Stimulated activated CD8-positive, alpha-beta memory T cell treated with anti-CD3 and anti-CD28 coated beads, Interleukin-2, amount 100 ng/mL, for 1 hour (primary cell): ENCODE results near the gene TRIP6.
A peak's percentile ranks its signal among the peaks of the same experiment; 100 is the strongest.
"Not testable (repeated sequence)": the region's sequence is repeated elsewhere in the genome, so short reads cannot be mapped to it uniquely, and the experiment has no call there.

Experiments used
- DNase-seq, 2 donors: peaks; one replicate each; pipeline ENCODE4 v3.0.0-alpha.2; 2020; ENCODE audit warnings: low read depth in 2 of 2

TRIP6 gene

DNA sequence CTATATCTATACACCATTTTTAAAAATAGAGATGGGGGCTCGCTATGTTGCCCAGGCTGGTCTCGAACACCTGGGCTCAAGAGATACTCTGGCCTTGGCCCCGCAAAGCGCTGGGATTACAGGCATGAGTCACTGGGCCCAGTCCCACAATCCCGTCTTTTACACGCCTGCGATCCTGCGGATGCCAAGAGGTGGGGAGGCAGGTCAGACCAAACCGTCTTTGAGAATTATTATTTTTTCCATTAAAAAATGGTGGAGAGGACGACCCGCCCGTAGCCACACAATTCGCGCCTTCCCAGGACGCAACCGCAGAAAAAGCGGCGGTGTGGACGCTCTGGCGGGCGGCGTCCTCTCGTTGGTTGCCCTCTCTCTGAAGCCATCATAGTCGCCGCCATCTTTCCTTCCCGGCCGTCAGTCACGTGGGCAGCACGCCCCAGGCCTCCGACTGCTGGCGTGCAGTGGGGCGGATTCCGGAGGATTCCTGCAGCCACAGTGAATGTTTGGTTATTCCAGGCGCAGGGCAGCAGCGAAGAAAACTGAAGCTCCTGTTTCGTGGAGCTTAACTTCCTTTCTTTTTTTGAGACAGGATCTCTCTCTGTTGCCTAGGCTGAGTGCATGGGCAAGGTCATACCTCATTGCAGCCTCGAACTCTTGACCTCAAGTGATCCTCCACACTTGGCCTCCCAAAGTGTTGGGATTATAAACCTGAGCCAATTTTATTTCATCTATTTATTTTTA, 29.9 kb upstream of the TRIP6 start:
- peak; percentile 50 to 61 for DNase-seq

DNA sequence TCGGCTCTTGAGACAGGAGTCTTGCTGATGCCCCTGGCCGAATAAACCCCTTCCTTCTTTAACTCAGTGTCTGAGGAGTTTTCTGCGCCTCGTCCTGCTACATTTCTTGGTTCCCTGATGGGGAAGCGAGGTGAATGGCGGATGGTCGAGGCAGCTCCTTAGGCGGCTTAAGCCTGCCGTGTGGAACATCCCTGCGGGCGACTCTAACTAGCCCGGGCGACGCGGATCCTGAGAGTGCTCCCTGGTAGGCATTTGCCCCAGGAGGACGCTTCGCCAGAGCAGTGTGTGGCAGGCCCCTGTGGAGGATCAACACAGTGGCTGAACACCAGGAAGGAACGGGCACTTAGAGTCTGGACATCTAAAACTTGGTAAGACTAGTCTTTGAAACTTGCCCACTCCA, 27.8 kb upstream of the TRIP6 start:
- DNase-seq: no peak

DNA sequence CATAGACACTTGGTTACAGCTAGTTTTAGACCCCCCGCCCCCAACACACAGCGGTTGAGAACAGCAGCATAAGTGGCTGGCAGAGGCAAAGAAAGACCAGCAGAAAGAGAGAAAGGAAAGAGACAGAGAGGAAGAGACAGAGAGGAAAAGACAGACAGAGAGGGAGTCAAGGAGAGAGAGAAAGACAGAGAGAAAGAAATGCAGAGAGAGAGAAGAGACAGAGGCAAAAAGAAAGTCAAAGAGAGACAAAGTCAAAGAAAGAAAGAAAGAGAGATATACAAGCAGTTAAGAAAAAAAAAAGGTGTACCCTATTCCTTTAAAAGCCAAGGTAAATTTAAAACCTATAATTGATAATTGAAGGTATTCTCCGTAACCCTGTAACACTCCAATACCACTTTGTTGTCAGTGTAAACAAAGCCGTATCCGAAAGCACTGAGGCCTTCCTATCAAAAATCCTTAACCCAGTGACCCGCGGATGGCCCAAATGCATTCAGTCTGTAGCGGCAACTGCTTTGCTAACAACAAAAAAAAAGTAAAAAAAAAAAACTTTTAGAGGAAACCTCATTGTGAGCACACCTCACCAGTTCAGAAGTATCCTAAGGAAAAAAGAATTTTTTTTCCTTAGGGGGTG, 26.6 kb upstream of the TRIP6 start:
- no peak for DNase-seq

DNA sequence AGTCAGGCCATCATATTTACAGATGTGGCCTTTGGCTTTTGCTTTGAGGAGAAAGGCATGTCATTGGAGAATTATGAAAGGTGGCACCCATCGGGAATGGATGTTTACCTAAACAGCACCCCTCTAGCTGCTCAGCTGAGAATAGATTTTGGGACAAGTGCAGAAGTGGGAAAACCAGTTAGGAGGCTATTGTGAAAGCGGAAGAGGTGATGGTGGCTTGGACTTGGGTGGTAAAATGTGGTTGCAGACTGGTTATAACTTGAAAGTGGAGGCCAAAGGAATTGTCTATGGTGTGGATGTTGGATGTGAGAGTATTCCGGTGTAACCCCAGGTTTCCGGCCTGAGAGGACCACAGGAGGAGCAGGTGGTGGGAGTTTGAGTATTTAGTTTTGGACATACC, 19.8 kb upstream of the TRIP6 start:
- DNase-seq: no peak

DNA sequence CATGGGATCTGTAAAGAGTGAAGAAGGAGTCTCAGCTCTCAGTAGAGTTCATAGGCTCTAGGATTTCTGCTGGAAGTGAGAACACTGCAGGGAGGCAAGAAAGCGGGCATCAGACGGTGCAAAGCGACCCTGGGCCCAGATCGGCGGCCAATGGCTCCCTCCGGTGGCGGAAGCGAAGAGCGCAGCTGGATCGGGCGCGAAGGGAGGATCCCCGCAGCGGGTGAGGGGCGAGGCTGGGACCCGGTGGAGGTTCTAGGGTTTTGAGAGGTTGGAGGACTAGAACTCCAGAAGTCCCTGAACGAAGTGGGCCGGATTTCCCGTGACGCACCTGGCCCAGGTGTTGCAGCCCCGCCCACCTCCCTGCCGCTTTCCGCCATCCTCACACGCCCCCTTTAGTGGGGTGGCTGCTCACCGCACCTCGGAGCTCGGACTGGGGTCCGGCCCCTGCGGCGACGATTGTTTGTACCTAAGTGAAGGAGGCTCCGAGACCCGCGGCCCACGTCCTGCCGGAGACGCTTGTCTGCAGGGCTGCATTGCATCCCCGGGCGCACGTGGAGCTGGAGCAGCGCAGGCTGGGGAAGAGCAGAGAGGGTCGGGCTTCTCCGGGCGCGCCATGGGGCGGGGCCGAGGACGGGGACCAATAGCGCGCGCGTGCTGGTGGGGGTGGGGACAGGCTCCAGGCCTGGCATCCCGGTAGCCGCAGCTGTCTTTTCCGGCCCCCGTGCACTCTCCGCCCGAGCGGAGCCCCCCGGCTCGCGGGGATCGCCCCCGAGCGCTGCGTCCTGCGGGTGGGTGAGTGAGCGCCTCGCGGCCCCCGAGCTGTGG, 14.9 kb upstream of the TRIP6 start, which contains the start of gene SLC12A9:
Gene SLC12A9 (plus strand): TSS at position 666 of the 825 bp plus-strand sequence. CDS start 1,485 bp downstream, outside the sequence.
- peak; percentile 64 to 72 for DNase-seq

DNA sequence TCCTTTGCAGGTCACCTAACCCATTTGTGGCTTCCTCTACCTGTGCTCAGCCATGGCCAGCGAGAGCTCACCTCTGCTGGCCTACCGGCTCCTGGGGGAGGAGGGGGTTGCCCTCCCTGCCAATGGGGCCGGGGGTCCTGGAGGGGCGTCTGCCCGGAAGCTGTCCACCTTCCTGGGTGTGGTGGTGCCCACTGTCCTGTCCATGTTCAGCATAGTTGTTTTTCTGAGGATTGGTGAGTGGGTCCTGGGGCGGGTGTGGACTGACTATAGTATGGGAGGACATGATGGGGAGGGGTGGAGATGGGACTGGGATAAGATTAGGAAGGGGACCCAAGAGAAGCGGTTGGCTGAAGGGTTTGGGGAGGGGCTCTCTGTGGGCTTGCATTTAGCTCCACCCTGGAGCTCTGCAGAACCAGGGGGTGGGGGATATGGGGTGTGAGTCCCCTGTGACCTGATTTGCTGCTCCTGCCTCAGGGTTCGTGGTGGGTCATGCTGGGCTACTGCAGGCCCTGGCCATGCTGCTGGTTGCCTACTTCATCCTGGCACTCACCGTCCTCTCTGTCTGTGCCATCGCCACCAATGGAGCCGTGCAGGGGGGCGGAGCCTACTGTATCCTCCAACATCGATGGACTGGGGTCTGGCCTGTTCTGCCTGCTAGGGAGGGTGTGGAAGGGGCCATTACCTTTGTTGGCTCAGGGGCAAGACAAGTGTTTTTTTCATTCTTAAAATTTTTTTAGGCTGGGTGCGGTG, 12.9 kb upstream of the TRIP6 start:
- DNase-seq: no peak

DNA sequence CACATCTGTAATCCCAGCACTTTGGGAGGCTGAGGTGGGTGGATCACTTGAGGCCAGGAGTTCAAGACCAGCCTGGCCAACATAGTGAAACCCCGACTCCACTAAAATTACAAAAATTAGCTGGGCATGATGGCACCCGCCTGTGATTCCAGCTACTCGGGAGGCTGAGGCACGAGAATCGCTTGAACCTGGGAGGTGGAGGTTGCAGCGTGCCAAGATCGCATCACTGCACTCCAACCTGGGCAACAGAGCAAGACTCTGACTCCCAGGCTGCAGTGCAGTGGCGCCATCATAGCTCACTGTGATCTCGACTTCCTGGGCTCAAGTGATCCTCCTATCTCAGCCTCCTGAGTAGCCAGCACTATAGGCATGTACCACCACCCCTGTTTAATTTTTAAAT, 12.3 kb upstream of the TRIP6 start:
- not testable (repeated sequence) for DNase-seq

DNA sequence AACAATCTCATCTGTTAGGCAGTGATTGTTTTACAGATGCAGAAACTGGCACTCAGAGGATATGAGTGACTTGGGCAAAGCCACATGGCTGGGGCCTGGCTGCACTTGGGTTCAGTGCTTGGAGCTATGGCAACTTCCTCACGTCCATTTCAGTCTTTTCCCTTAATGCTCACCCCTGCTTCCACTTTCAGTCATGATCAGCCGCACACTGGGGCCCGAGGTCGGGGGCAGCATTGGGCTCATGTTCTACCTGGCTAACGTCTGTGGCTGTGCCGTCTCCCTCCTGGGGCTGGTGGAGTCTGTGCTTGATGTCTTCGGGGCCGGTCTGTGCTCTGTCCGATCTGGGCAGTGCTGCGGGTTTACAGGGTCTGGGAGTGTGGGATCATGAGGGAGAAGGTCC, 11.7 kb upstream of the TRIP6 start:
- DNase-seq: no peak

DNA sequence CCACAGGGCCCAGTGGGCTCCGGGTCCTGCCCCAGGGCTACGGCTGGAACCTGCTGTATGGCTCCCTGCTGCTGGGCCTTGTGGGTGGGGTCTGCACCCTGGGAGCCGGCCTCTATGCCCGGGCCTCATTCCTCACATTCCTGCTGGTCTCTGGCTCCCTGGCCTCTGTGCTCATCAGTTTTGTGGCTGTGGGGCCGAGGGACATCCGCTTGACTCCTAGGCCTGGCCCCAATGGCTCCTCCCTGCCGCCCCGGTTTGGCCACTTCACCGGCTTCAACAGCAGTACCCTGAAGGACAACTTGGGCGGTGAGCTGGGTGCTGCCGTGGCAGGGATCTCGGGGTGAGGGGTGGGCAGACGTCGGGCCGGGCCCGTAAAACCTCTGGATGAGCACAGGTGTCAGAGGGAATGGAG, 10.3 kb upstream of the TRIP6 start:
- no peak for DNase-seq

DNA sequence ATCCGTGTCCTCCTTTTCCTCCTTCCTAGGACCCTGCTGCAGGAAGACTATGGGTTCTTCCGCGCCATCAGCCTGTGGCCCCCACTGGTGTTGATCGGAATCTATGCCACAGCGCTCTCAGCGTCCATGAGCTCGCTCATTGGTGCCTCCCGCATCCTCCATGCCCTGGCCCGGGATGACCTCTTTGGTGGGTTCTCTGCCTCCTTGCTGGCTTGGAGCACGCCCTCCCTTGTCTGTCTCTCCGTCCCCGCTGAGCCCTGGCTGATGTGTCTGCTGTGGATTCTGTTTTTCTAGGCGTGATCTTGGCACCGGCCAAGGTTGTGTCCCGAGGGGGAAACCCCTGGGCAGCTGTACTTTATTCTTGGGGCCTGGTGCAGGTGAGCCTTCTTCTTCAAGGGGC, 7.3 kb upstream of the TRIP6 start:
- no peak for DNase-seq

DNA sequence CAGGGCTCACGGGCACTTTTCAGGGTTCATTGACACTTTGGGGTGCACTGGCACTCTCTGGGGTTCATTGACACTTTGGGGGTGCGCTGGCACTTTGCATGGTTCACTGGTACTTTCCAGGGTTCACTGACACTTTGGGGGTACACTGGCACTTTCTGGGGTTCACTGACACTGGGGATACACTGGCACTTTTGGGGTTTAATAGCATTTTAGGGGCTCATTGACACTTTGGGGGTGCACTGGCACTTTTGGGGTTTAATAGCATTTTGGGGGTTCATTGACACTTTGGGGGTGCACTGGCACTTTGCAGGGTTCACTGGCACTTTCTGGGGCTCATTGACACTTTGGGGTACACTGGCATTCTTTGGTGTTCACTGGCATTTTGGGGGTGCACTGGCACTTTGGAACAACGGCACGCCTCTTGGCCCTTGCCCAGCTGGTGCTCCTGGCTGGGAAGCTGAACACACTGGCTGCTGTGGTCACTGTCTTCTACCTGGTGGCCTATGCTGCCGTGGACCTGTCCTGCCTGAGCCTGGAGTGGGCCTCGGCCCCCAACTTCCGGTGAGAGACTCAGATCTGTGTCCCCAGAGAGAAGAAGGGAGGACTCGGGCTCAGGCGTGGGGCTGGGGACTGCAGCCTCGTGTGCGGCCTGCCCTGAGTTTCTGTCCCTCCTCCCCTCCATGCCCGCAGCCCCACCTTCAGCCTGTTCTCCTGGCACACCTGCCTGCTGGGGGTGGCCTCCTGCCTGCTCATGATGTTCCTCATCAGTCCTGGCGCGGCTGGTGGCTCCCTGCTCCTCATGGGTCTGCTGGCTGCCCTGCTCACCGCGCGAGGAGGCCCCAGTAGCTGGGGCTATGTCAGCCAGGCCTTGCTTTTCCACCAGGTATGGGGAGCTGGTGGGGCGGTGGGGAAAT, 6.2 kb upstream of the TRIP6 start:
- no peak for DNase-seq

DNA sequence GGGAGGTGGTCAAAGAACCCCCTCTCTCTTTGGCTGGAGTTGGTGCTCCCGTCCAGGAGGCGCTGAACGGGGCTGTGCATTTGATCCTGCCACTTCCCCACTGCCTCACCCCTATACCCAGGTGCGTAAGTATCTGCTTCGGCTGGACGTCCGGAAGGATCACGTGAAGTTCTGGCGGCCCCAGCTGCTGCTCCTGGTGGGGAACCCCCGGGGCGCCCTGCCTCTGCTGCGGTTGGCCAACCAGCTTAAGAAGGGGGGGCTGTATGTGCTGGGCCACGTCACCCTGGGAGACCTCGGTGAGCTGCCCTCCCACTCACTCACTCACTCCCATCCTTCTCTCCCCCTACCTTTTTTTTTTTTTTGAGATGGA, 5.6 kb upstream of the TRIP6 start:
- DNase-seq: no peak

DNA sequence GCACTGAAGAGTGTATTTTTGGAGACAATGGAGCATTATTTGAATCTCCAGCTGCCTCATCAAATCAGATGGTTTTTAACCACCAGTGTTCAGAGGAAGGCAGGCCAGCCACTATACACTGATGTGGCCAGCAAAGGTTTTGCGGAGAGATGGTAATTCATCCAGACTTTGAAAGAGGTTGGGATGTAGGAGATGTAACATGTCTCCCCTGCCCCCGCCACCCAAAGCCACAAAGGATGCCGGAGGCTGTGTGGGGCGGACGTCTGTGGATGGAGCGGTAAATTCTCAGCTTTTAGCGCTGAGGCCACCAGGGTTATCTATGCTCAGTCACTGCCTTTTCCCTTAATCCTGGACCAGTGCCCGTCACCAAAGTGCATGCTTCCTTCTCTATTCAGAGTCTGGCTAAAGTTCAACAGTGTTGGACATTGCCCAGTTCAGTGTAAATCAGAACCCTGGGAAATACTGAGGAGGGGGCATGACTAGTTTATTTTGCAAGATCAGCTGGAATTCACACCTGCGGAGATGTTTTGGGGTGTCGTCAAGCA, 3.7 kb upstream of the TRIP6 start:
- DNase-seq: no peak

DNA sequence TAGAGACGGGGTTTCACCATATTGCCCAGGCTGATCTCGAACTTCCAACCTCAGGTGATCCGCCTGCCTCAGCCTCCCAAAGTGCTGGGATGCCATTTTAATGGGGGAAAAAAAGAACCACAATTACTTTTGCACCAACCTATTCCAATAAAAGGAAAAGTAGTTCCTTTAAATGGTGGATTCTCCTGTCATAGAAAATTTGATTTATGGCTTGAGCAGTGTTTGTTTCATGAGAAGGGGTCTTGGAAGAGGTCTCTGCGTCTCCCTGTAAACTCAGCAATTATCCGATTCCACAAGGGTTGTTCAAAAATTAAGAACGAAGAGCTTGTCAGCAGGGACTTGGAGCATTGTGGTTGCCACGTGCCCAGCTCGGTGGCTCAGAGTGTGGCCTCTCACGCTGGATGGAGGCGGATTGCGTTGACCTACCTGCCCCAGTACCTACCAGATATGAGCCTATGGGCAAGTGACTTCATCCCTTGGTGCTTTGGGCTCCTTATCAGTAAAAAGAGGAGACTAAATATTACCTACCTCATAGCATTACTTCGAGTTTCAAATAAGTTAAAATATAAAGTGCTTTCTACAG, 2.8 kb upstream of the TRIP6 start:
- DNase-seq: no peak

DNA sequence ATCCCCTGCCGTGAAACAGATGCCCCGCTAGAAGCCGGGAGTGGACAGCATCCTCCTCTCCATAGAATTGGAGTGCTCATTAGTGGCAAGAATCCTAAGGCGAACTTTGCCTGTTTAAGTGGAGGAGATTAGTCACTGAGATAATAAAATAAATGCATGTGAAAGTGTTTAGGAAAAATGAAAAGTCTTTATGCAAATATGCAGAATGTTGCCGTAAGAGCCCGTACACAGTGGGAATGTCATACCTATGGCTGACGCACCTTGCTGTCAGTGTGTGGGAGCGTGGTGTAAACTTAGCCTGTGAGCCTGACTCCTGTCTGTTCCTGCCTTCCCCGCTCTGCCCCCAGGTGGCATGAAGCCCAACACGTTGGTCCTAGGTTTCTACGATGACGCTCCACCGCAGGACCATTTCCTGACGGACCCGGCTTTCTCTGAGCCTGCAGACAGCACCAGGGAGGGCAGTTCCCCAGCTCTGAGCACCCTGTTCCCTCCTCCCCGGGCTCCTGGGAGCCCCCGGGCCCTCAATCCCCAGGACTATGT, 1.7 kb upstream of the TRIP6 start:
- DNase-seq: no peak

DNA sequence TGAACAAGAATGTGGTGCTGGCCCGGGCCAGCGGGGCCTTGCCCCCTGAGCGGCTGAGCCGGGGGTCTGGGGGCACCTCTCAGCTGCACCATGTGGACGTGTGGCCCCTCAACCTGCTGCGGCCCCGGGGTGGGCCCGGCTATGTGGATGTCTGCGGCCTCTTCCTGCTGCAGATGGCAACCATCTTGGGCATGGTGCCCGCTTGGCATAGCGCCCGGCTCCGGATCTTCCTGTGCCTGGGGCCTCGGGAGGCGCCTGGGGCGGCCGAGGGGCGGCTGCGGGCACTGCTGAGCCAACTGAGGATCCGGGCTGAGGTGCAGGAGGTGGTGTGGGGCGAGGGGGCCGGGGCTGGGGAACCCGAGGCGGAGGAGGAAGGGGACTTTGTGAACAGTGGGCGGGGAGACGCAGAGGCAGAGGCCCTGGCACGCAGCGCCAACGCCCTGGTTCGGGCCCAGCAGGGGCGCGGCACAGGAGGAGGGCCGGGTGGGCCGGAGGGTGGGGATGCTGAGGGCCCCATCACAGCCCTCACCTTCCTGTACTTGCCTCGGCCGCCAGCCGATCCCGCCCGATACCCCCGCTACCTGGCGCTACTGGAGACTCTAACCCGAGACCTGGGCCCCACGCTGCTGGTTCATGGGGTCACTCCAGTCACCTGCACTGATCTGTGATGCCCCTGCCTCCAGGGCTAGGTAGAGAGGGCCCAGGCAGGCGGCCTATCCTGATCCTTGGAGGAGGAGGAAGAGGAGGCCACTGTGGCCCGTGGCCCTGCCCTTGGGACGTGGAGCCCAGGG, 1.1 kb upstream of the TRIP6 start:
- DNase-seq: no peak

DNA sequence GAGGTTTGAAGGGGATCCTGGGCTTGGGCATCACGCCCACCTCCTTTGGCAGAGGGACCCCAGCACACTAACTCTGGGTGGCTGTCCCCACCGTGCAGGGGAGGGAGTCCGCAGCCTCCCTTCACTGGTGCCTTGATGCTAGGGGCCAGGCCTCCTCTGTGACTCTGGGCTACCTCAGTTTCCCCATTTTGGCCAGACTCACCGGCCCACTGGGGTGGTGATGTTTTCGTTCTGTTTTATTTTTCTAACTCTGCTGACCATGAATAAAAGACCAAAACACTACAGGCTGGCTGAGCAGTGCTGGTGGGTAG, 503 bp upstream of the TRIP6 start:
- DNase-seq: no peak

DNA sequence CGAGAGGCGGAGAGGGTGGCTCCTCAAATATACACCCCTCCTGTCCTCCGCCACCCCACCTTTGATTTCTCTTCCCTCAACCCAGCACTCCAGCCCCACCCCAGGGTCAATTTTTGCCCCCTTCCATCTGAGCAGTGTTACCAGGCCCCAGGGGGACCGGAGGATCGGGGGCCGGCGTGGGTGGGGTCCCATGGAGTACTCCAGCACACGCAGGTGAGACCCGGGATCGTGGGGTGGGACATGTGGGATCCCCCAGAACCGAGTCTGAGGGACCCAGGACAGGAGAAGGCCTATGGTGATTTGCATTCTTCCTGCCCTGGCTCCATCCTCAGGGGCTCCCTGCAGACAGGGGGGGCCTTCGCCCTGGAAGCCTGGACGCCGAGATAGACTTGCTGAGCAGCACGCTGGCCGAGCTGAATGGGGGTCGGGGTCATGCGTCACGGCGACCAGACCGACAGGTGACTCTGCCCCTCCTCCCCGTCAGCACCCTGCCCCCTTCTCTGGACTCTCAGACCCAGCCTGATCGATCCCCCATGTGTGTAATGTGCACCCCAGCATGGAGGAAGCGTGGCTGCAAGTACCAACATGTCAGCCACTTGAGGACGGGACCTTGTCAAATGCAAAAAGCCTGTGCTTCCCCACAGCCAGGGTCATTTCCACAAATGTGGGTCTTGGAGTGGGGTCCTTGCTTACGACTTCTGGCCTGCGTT, 744 bp downstream of the TRIP6 start:
- DNase-seq: no peak
